ENCODE results near the gene VPS16.
"Not testable (repeated sequence)": the region's sequence is repeated elsewhere in the genome, so short reads cannot be mapped to it uniquely, and the experiment has no call there.

VPS16 gene

GRCh38 chr20:2889797-2890196 is 49.3 kb downstream of the VPS16 start:
- TF ChIP-seq, protein P1, sequence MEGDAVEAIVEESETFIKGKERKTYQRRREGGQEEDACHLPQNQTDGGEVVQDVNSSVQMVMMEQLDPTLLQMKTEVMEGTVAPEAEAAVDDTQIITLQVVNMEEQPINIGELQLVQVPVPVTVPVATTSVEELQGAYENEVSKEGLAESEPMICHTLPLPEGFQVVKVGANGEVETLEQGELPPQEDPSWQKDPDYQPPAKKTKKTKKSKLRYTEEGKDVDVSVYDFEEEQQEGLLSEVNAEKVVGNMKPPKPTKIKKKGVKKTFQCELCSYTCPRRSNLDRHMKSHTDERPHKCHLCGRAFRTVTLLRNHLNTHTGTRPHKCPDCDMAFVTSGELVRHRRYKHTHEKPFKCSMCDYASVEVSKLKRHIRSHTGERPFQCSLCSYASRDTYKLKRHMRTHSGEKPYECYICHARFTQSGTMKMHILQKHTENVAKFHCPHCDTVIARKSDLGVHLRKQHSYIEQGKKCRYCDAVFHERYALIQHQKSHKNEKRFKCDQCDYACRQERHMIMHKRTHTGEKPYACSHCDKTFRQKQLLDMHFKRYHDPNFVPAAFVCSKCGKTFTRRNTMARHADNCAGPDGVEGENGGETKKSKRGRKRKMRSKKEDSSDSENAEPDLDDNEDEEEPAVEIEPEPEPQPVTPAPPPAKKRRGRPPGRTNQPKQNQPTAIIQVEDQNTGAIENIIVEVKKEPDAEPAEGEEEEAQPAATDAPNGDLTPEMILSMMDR (IDR thresholded peaks at IDR 0.05; ENCODE audit: low read depth, low read length) = no peak
- Histone ChIP-seq H3K4me1 (no peaks in the 10 kb centered on the region), H3K4me3 (ENCODE audit: low read depth, low read length) (no peak overlapping the region), H3K36me3 (no peaks in the 10 kb centered on the region), H3K27me3 (no peaks in the 10 kb centered on the region), H3K9me3 (no peaks in the 10 kb centered on the region)
- DNase-seq = no peak

DNA sequence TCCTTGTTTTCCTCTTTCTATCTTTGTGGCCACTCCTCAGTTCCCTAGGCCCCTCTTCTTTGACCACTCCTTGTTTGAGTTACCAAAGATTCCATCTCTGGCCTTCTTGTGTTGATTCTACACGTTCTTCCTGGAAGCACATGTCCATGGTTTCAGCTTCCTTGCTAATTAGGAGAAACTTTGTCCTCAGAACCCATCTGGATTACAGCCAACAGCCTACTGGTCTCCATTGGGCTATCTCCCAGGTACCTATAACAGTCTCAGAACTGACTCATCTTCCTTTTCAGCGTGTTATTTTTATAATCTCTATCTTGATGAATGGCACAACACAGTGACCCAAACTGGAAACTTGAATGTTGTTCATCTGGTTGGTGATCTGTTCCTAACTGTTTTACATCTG is 50.2 kb downstream of the VPS16 start:
- Histone ChIP-seq H3K36me3 (no peaks in the 10 kb centered on the region), H3K9me3 (no peaks in the 10 kb centered on the region), H3K4me3 (ENCODE audit: low read depth, low read length) (no peak overlapping the region), H3K27me3 (no peaks in the 10 kb centered on the region), H3K4me1 (no peaks in the 10 kb centered on the region)
- DNase-seq = no peak
- TF ChIP-seq, protein P1 (IDR thresholded peaks at IDR 0.05; ENCODE audit: low read depth, low read length) = no peak

DNA sequence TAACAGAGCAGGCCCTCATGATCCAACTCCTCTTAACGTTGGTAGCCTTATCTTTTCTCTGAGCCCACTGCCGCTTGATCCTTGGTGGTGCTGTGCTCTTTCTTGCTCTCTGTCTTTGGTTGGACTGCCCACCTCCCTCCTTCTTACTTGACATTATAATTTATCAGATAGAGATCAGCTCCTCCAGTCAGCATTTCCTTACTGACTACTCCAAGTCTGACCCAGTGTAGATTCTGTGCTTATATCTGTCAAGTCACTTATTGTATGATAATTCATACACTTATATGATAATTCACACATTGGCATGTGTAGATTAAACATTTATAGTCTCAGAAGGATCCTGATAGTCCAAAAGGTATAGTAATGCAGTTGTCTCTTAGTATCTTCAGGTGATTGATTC is 50.8 kb downstream of the VPS16 start:
- Histone ChIP-seq H3K9me3 (no peaks in the 10 kb centered on the region), H3K4me1 (no peaks in the 10 kb centered on the region), H3K36me3 (no peaks in the 10 kb centered on the region), H3K4me3 (ENCODE audit: low read depth, low read length) (no peak overlapping the region), H3K27me3 (no peaks in the 10 kb centered on the region)
- TF ChIP-seq, protein P1 (IDR thresholded peaks at IDR 0.05; ENCODE audit: low read depth, low read length) = no peak
- DNase-seq = no peak

GRCh38 chr20:2892376-2892775 is 51.8 kb downstream of the VPS16 start:
- Histone ChIP-seq H3K36me3 (no peaks in the 10 kb centered on the region), H3K27me3 (no peaks in the 10 kb centered on the region), H3K4me3 (ENCODE audit: low read depth, low read length) (no peak overlapping the region), H3K9me3 (no peaks in the 10 kb centered on the region), H3K4me1 (no peaks in the 10 kb centered on the region)
- no peak for DNase-seq
- TF ChIP-seq, protein P1 (IDR thresholded peaks at IDR 0.05; ENCODE audit: low read depth, low read length) = no peak

- no peaks in the 10 kb centered on the region for H3K27me3 ChIP-seq
- no peak overlapping the region for H3K4me3 ChIP-seq (ENCODE audit: low read depth, low read length)
- TF ChIP-seq, protein P1 (IDR thresholded peaks at IDR 0.05; ENCODE audit: low read depth, low read length) = no peak
- H3K4me1 ChIP-seq = no peaks in the 10 kb centered on the region
- DNase-seq = no peak
- H3K36me3 ChIP-seq = no peaks in the 10 kb centered on the region
- H3K9me3 ChIP-seq = no peaks in the 10 kb centered on the region
Measured at GRCh38 chr20:2894221-2894620, 53.7 kb downstream of the VPS16 start.

DNA sequence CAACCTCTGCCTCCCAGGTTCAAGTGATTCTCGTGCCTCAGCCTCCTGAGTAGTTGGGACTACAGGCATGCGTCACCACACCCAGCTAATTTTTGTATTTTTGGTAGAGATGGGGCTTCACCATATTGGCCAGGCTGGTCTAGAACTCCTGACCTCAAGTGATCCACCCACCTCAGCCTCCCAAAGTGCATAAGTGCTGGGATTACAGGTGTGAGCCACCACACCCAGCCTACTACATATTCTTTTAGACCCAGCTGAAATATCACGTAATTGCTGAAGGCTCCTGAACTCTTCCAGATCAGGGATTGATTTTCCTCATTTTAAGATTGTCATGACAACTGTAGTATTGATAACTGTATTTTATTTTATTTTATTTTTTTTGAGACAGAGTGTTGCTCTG is 54.6 kb downstream of the VPS16 start:
- not testable (repeated sequence) for H3K4me3 ChIP-seq (ENCODE audit: low read depth, low read length); H3K36me3 ChIP-seq; DNase-seq; H3K4me1 ChIP-seq; H3K9me3 ChIP-seq; H3K27me3 ChIP-seq

DNA sequence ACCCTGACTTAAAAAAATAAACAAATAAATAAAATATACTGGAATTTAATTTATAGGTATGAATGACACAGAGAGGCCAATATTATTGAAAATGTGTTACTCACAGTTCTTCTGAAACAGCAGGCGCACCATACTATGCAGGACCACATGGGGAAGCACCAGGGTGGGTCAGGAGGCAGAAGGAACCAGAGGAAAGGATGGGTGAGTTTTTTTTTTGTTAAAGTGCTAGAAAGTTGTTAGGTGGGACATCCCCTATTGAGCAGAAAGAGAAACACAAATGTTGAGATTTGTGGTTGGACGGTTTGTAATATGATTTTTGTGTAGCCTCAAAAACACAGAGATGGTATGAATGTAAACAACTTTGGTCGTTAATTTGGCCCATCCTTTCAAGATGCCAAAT is 58.7 kb downstream of the VPS16 start:
- Histone ChIP-seq H3K4me1 (no peaks in the 10 kb centered on the region), H3K36me3 (no peaks in the 10 kb centered on the region), H3K4me3 (ENCODE audit: low read depth, low read length) (no peak overlapping the region), H3K9me3 (no peaks in the 10 kb centered on the region), H3K27me3 (no peaks in the 10 kb centered on the region)
- TF ChIP-seq, protein P1 (IDR thresholded peaks at IDR 0.05; ENCODE audit: low read depth, low read length) = no peak
- no peak for DNase-seq

Measured in BE2C (cell line).